ENCODE measurements around the gene RNF151. TPM values are rescaled to one million over a fixed set of nuclear protein-coding genes. Genes with fewer than 3 reads are reported as not detected.

The RNF151 gene
- polyA plus RNA-seq, 2 of the 4 experiments (the other 2 are of a cell fraction), result not detected

- ChIA-PET POLR2A (interaction anchor here (0.9 to 2.2 kb wide), 29 partner anchors 12 to 537 kb away, joined by 3 to 50 read pairs (median 5); partner anchors contain the start of genes ECI1, FAHD1, GFER and HAGH), CTCF (interaction anchor here (0.6 to 1.0 kb wide), 2 partner anchors 41 to 138 kb away, joined by 3 to 4 read pairs; no protein-coding TSS in a partner anchor)
- H3K4me2 ChIP-seq, result peak overlapping the region; percentile 94
- DNase-seq (ENCODE audit: low read depth in 1 of 2, low spot score in 1 of 2), result peak in 1 of 2 experiments; percentile 30
- ATAC-seq, result peak in 1 of 2 experiments; percentile 3; a peak in 3 of 6 replicates
- H3K4me3 ChIP-seq, result peak overlapping the region; percentile 88
- TF ChIP-seq HMGXB4 (CRISPR knock-in tag; IDR thresholded peaks at IDR 0.05; ENCODE audit: borderline replicate concordance), result no peak
- TF ChIP-seq TFCP2L1 (CRISPR knock-in tag; IDR thresholded peaks at IDR 0.05), result peak; percentile 68; the same call in 1 of the 2 replicates
- TF ChIP-seq HEYL (CRISPR knock-in tag; IDR thresholded peaks at IDR 0.05), result no peak
- TF ChIP-seq HOXB13 (CRISPR knock-in tag; IDR thresholded peaks at IDR 0.05; ENCODE audit: low read depth), result no peak
- peak; percentile 32; the same call in 1 of the 2 replicates for TF ChIP-seq KDM5A (IDR thresholded peaks at IDR 0.05)
- peak; percentile 80; the same call in 1 of the 2 replicates for TF ChIP-seq HOXA7 (CRISPR knock-in tag; IDR thresholded peaks at IDR 0.05)
- no peak for TF ChIP-seq EP300 (IDR thresholded peaks at IDR 0.05)
- TF ChIP-seq, protein P1, sequence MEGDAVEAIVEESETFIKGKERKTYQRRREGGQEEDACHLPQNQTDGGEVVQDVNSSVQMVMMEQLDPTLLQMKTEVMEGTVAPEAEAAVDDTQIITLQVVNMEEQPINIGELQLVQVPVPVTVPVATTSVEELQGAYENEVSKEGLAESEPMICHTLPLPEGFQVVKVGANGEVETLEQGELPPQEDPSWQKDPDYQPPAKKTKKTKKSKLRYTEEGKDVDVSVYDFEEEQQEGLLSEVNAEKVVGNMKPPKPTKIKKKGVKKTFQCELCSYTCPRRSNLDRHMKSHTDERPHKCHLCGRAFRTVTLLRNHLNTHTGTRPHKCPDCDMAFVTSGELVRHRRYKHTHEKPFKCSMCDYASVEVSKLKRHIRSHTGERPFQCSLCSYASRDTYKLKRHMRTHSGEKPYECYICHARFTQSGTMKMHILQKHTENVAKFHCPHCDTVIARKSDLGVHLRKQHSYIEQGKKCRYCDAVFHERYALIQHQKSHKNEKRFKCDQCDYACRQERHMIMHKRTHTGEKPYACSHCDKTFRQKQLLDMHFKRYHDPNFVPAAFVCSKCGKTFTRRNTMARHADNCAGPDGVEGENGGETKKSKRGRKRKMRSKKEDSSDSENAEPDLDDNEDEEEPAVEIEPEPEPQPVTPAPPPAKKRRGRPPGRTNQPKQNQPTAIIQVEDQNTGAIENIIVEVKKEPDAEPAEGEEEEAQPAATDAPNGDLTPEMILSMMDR (IDR thresholded peaks at IDR 0.05), result no peak
- 0 out of 2 replicates have a peak, but pooled peaks have one; percentile 30 for TF ChIP-seq FOSB (CRISPR knock-in tag; IDR thresholded peaks at IDR 0.05)
- TF ChIP-seq HOXB5 (CRISPR knock-in tag; IDR thresholded peaks at IDR 0.05), result no peak
- TF ChIP-seq ESRRA (IDR thresholded peaks at IDR 0.05; ENCODE audit: borderline replicate concordance, low read length), result no peak
- peaks cover 34% of the 10 kb centered on the region for H3K4me1 ChIP-seq
- FAIRE-seq, result no peak
- peak overlapping the region; percentile 92 to 100 for H3K27ac ChIP-seq
- 6% methylated on average over 30 of the region's 44 CpGs for WGBS (ENCODE audit: missing lambda C conversion rate)
- no peaks in the 10 kb centered on the region for H3K9me3 ChIP-seq
Measured at GRCh38 chr16:1963806-1964505, 2.7 kb upstream of the RNF151 start.

DNA sequence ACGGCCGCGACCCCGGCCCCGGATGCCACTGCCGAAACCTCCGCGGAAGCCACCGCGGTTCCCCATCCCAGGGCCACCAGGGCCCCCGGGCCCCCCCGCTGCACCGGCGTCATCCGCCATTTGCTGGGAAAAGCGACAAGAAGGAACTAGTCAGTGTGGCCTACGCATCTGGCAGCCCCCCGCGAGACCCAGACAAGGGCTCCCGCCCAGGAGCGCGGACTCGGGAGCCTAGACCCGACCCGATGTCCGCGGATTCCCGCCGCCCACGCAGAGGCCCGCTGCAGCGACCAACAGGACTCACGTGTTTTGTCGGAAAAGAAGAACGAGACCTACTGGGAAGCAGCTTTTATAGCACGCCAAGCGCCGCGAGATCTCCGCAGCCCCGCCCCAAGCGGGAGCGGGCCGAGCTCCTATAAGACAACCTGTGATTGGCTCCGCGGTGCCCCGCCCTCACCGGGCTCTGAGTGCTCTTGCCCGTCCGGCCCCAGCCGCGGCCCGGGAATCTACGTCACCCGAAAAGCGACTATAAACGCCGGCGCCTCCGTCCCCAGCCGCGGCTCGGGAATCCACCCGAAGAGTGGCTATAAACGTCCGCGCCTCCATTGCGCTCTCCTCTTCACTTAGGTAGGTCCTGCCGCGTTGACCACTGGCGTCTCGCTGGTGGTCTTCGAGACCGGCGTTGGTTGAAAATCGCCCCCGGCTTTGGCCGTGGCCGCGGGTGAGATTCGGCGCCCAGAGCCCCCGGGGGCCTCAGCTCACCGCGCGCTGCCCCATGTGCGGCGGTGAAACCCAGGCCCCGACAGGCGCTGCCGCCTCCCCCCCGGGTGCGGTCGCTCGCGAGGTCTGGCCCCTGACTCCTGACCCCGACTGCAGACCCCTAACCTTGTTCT lies 1.9 kb upstream of the RNF151 start, which contains the start of gene RPS2:
RPS2 (minus strand) TSS at position 321 of the 890 bp plus-strand sequence; CDS start at position 120, 201 bp downstream.
- H3K9me3 ChIP-seq, result no peaks in the 10 kb centered on the region
- ATAC-seq (peak; percentile 67 to 81), DNase-seq (ENCODE audit: low read depth in 1 of 2, low spot score in 1 of 2) (peak; percentile 99), FAIRE-seq (no peak)
- H3K27ac ChIP-seq, result peak within 1 kb of the TSS; percentile 92 to 100
- CTCF ChIA-PET, result interaction anchor here (0.6 to 2.3 kb wide), 5 partner anchors 18 to 158 kb away, joined by 3 to 11 read pairs (median 4); partner anchors contain the start of gene GFER
- peak within 1 kb of the TSS; percentile 94 for H3K4me2 ChIP-seq
- H3K4me1 ChIP-seq, result peaks cover 34% of the 10 kb centered on the region
- peak within 1 kb of the TSS; percentile 88 for H3K4me3 ChIP-seq
- POLR2A ChIA-PET, result interaction anchor here (0.7 to 2.2 kb wide), 33 partner anchors 11 to 537 kb away, joined by 3 to 50 read pairs (median 5); partner anchors contain the start of genes ECI1, FAHD1, GFER and HAGH
- WGBS (ENCODE audit: missing lambda C conversion rate), result 1% methylated on average over 42 of the region's 97 CpGs
- TF ChIP-seq POLR2A (IDR thresholded peaks at IDR 0.05; ENCODE audit: low read length), result peak; percentile 97
- peak; percentile 98 to 100 for TF ChIP-seq JUN (IDR thresholded peaks at IDR 0.05)
- TF ChIP-seq RARB (CRISPR knock-in tag; IDR thresholded peaks at IDR 0.05), result peak; percentile 84; the same call in 1 of the 2 replicates
- peak; percentile 95 for TF ChIP-seq MYC (IDR thresholded peaks at IDR 0.05; ENCODE audit: borderline replicate concordance, low read length)
- peak; percentile 52; the same call in 1 of the 2 replicates for TF ChIP-seq HMGXB4 (CRISPR knock-in tag; IDR thresholded peaks at IDR 0.05; ENCODE audit: borderline replicate concordance)
- TF ChIP-seq, protein P2, sequence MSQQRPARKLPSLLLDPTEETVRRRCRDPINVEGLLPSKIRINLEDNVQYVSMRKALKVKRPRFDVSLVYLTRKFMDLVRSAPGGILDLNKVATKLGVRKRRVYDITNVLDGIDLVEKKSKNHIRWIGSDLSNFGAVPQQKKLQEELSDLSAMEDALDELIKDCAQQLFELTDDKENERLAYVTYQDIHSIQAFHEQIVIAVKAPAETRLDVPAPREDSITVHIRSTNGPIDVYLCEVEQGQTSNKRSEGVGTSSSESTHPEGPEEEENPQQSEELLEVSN (IDR thresholded peaks at IDR 0.05; ENCODE audit: borderline replicate concordance, low read depth), result peak; percentile 61; the same call in 1 of the 2 replicates
- TF ChIP-seq, protein P3, sequence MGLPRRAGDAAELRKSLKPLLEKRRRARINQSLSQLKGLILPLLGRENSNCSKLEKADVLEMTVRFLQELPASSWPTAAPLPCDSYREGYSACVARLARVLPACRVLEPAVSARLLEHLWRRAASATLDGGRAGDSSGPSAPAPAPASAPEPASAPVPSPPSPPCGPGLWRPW (IDR thresholded peaks at IDR 0.05), result no peak
- TF ChIP-seq PBX3 (IDR thresholded peaks at IDR 0.05), result peak; percentile 47; the same call in 1 of the 2 replicates
- TF ChIP-seq EP300 (IDR thresholded peaks at IDR 0.05), result no peak
- TF ChIP-seq ZFP36 (IDR thresholded peaks at IDR 0.05; ENCODE audit: borderline replicate concordance, partially characterized antibody), result no peak
- TF ChIP-seq CHD2 (IDR thresholded peaks at IDR 0.05; ENCODE audit: low read length, partially characterized antibody), result peak; percentile 92

Measured in A549 (cell line).